ENCODE measurements around the gene ACADS.

The ACADS gene, protein sequence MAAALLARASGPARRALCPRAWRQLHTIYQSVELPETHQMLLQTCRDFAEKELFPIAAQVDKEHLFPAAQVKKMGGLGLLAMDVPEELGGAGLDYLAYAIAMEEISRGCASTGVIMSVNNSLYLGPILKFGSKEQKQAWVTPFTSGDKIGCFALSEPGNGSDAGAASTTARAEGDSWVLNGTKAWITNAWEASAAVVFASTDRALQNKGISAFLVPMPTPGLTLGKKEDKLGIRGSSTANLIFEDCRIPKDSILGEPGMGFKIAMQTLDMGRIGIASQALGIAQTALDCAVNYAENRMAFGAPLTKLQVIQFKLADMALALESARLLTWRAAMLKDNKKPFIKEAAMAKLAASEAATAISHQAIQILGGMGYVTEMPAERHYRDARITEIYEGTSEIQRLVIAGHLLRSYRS

DNA sequence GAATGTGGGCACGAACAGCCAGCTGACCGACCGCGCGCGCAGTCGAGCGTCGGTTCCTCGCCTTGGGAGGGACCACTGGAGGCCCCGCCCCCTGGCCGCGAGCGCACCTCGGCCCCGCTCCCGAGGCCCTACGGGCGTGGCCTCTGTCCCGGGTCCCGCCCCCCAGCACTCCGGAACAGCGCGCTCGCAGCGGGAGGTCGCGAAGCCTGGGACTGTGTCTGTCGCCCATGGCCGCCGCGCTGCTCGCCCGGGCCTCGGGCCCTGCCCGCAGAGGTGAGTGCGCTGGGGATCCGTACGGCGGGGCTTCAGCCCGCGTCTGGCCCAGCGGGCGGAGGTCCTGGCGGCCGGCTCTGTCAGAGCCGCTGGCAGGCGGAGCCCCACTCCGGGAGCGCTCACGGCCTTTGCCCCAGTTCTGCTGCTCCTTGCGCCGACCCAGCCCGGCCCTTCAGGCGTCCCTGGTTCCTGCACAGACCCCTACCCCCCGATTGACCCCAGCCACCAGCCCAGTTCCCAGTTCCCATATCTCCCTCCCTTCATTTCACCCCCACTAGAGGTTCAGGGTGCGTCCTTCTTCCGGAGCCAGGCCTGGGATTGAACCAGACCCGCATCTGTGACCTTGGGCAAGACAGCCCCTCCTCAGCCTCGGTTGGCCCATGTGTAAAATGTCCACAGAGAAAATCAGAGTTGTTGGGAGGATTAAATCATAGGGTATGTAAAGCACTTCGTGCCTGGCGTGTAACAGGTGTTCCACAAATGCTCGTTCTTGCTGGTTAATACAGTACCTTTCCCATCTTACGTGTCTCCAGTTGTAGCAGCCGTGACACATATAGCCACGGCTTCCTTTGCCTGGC, at the start of gene ACADS:
ACADS (plus strand) TSS at position 168 of the 851 bp plus-strand sequence; CDS start at position 228, 60 bp downstream.
- no peak for FAIRE-seq

DNA sequence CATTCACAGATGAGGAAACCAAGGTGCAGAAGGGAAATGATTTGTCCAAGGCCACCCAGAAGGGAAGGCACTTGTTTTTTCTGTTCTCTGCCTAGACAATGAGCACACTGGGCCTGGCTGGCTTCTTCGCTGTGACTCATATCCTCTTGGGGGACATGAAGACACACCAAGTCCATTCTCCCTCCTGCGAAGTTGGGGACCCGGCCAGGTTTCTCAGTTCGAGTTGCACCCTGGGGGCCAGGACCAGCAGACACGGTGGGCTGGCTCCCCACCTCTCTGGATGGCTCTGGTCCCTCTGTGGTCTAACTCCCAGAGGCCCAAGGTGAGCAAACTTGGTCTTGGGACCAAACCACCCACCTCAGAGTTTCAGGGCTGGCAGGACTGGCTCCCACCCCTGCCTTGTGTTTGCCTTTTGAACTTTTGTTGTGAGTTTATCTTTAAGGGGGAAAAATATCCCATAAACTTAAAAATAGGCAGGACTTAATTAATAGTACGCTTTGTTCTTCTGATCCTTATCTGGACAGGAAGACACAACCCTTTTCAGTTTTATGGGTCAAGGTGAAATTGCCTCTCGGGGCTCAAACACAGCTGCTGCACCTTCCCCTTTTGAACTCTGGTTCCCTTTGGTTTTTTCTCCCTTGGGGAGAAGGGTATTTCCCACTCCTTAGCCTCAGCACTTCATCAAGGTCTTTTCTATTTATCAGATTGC, 47.7 kb upstream of the ACADS start:
- no peak for FAIRE-seq

DNA sequence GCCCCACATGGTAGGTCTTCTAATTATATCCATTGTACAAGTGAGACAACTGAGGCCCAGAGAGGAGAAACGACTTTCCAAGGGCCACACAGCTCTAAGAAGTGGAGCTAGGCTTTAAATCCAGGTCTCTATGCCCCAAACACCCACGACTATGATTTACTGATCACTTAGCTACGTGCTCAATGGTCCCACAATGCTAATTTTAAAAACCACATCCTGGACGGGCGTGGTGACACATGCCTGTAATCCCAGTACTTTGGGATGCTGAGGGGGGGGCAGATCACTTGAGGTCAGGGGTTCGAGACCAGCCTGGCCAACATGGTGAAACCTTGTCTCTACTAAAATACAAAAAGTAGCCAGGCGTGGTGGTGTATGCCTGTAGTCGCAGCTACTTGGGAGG, 47.1 kb upstream of the ACADS start:
- no peak for FAIRE-seq

DNA sequence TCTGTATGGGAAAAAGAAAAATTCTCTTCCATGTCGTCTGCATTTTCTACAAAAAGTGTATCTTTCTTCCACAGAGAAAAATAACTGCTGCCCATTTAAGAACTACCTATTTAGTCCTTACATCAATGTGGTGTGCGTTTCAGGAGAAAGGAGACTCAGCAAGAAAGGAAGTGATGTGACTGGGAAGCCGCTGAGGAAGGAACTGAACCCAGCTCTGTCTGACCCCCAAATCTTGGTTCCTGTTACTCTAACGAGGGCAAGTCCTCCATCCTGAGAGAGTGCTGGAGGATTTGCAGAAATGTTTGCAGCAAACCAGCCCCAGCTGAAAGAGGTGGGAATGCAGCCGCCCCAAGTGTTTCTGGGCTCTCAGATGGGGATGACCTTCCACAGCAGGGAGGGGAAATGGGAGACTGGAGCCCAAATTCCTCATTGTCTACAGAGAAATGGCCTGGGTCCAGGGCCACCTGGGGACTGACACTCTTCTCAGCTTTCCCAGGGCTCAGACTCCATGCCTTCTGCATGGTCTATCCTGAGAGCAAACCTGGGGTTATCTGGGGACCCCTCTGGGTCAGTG, 45.4 kb upstream of the ACADS start:
- FAIRE-seq = no peak

DNA sequence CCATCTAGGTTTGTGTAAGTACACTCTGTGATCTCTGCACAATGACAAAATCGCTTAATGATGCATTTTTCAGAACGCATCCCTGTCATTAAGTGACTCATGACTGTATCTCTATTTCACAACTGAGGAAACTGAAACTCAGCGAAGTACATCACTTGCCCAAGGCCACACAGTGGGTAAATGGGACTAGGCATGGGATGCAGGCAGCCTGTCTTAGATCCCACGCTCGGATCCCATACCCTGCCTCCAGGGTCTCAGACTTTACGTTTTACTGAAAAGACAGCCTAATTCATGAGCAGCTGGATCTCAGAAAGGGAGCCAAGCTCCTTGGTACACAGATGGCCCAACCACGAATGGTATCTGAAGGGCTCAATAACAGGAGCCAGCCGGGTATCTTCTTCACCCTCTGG, 41.1 kb upstream of the ACADS start:
- no peak for FAIRE-seq

DNA sequence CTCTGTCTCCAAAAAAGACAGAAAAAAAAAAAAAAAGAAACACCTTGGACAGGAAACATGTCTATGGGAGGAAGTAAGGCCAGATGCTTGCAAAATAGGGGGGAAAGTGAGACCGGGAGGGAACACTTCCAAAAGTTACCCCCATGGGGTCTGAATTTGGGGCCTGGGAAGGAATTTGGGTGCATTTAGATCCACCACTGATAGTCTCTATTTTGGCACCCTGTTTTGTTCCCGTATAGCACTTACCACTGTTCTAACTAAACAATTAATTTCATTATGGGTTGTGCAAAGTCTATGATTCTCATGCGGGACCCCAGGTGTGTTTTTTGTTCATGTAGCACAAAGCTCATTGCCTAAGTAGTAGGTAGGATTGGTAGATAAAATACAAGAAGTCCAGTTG, 40.1 kb upstream of the ACADS start:
- no peak for FAIRE-seq

DNA sequence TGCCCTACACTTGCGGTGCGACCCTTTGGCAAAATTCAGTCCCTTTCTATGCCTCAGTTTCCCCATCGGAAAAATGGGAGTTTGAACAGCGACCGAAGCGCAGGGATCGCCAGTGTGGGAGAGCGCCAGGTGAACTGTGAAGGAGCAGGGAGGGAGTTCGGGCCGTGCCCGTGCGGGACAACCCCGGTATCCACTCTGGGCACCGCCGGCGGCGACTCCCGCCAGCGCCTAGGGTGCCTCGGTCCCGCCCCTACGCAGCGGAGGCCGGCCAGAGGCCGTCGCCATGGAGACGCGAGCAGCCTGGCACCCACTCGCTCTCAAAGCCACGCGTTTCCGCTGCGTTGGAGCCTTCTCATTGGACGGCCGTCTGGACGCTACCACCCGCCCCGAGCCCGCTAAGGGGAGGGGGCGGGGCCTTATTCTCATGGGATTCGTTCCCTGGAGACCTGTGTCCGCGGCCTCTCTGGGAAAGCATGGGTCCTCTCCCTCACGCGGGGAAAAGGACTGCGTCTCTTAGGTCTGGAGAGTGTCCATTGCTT, 39.4 kb upstream of the ACADS start:
- no peak for FAIRE-seq

DNA sequence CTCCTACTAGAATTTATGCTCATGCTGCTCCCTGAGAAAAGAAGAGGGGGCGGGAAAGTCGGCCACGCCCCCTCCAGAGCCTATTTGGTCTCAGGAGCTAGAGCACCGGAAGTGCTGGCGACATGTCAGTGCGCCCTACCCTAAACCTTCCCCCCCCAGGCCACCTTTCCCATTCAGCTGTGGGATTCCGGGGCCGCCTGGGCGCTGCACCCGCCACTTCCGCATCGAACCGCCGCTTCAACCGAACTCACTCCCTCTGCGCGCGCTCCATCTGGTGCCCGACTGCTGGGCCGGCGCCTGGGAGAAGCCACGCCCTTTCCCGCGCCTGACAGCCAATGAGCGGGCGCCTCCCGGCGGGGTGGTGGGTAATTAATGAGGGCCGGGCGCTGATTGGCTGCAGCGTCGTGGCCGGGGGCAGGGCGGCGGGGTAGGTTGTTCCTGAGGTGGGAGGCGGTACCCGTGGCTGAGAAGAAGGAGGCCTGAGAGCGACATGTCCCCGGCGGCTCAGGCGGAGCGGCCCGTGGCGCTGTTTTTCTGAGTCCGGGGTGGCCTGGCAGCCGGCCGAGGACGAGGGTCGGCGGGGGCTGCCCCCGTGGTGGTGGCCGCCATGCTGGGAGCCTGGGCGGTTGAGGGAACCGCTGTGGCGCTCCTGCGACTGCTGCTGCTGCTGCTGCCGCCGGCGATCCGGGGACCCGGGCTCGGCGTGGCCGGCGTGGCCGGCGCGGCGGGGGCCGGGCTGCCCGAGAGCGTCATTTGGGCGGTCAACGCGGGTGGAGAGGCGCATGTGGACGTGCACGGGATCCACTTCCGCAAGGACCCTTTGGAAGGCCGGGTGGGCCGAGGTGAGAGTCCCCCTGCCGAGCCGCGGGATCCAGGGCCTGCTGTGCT, 38.7 kb upstream of the ACADS start, which contains the start of gene MLEC:
MLEC (plus strand) TSS at position 460 of the 888 bp plus-strand sequence; CDS start at position 608, 148 bp downstream.
- no peak for FAIRE-seq

DNA sequence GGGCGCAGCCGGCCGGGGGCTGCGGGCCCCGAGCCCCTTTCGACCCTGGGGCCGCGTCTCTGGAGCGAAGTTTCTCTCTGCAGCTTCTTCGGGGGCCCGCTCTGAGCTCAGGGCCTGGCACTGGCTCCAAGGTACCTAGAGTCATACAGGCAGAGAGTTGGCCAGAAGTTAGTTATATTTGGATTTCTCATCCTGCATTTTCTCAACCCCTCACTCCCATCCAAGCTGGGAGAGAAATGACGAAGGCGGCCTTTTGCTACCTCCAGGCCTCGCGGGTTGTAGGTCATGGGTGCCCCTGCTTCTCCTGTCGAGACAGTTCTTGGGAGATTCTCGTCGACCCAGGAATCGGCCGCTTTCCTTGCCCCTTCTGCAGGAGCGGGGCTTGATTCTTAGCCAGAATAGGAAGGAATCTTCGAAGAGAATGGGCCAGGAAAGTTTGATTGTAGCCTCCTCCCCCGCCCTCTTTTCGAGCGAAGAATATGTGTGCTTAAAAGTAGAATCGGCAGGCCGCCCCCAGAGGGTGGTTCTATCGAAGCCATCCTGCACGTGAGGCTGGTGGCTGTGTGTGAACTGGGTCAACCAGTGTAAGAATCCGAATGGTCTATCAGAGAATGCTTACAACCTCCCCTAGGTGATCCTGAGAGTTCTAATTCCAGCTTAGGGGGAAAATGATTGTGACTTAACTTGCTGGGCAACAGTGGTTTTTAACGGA, 37.9 kb upstream of the ACADS start:
- no peak for FAIRE-seq

DNA sequence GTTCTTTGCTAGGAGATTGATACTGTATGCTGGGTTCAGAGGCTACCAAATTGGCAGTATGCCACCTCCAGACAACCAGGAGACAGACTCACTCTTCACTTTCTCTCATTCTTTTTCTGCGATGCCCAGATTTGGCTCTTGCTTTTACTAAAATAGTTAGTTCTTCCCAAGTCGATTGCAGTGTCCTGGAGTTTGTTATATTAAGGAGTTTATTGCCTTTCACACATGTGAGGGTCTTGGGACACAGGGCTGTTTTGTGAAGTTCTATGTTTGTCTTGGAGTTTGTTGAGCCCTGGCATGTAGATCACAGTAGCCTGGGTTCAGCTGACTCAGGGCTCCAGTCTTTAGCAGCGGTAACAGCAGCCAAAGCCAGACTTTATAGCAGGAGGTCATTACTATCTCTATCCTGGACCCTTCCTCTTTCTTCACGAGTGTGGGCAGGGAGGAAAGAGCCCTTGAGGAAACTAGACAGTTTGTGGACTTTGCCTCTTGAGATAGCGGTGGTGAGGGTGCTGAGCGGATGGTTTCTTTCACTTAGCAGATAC, 37.0 kb upstream of the ACADS start:
- no peak for FAIRE-seq

DNA sequence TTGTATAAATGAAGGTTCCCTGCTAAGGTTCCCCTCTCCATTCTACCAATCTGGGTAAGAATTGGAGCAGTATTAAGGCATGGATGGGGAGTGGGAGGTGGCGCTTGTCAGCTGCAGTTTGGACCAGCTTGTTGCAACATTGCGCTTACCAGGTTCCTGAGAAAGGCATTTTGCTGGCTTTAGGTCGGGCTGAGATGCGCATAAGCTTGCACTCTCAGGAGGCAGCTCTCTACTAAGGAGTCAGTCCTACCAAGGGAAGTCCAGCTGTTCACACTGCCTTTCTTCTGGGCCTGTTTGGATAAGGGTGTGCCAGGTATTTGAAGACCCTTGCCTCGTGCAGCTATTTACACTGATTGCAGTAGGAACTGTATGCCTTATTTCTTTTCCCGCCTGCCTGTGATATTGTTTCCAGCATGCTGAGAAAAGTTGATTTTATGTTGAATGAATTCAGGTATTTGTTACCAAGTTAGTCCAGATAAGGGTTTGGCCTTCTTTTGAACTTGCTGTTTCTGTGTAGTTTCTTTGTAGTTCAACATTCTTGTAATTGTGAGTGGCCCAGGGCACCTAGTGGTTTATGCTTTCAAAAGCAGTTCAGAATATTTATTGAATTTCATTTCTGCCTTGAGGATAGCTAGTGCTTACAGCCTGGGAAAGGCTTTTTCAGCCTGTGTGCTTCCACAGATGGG, 36.1 kb upstream of the ACADS start:
- FAIRE-seq = no peak

DNA sequence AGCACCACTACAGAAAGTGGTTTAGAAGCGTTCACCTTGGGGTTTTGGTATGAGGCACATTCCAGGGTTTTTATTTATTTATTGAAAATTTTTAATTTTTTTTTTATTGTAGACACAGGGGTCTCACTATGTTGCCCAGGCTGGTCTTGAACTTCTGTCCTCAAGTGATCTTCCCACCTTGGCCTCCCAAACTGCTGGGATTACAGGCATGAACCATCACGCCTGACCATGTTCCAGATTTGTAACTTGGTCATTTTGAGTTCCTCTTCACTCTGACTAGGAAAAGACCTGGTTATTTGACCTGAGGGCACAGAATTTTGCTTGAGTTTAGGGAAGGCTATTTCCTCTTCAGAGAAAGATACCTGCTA, 35.6 kb upstream of the ACADS start:
- FAIRE-seq = no peak

DNA sequence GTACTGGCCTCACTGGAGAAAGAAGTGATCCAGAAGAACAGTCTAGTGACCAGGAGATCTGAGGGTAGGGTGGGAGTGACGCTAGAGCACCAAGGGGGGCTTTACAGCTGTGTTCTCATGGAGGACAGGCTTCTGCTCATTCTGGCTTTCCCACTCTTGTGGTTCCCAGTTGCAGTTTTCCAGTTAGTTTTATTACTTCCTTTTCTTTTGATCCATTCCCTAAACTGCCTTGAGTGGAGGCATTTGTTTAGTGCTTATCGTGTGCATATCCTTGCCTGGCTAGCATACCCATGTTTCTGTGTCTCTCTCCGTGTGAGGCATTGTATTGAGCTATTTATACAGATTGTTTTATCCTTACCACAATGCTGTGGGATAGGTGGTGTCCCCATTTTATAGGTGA, 34.6 kb upstream of the ACADS start:
- FAIRE-seq = no peak

DNA sequence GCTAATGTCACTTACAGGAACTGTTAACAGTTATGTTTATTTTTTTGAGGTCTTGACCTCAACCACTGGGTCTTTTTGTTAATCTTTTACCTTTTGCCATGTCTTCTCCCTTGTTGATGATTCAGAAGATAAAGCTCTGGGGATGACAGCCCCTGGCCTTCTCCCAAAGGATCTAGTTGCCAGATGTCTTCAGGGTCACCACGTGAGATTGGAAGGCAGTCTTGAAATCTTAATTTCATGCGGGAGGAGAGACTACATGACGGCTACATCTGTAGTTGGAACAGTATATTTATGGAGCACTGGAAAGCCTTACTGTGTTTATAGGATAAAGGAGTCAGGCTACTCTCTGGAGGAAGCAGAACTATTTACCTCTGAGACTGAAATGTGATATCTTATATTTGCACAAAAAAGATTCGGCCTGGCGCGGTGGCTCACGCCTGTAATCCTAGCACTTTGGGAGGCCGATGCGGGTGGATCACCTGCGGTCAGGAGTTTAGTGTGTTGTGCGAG, 33.0 kb upstream of the ACADS start:
- FAIRE-seq = no peak

DNA sequence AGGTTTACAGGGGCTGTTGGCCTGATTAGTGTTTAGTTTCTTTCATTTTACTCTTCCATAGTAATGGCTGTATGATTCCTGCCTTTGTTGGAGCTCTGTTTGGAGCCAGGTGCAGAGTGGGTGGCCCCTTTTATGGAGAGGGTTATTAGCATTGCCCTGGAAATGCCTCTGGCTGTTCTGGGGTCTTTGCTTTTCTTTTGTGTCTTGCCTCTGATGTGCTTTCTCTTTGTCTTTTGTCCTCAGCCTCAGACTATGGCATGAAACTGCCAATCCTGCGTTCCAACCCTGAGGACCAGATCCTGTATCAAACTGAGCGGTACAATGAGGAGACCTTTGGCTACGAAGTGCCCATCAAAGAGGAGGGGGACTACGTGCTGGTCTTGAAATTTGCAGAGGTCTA, 31.8 kb upstream of the ACADS start:
- no peak for FAIRE-seq

DNA sequence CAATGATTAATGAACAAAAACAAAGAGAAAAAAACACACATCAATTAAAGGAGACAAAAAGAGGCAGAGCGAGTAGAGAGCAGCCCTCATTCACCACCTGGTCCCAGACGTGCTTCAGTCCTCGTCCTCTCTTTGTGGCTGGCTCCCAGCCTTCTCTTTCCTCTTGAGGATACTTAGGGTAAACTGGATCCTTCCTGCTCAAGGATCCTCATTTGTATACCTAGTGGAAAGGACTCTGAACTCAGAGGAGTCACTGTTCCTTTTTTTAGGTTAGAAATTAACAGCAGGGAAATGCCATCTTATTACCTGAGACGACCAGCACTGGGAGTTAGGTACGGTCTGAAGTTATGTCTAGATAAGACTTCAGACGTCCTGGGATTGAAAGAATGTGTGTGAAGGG, 29.0 kb upstream of the ACADS start:
- no peak for FAIRE-seq

DNA sequence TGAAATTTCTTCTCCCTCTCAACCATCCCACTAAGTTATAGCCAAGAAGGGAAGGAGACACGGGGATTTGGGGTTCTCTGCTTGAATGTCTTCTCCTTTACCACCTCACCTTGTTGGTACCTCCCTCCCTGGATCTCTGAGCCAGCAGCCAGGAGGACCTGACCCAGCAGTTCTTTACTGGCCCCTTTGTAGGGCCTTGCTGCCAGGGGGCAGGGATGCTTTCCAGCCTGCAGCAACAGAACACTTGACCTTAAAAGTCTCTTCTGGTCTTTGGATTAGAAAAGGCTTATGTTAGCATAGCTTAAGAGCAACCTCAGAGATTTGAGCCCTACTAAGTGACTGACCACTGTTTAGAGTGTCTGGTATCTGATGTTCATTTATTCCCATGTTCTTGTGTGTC, 28.3 kb upstream of the ACADS start:
- FAIRE-seq = no peak

DNA sequence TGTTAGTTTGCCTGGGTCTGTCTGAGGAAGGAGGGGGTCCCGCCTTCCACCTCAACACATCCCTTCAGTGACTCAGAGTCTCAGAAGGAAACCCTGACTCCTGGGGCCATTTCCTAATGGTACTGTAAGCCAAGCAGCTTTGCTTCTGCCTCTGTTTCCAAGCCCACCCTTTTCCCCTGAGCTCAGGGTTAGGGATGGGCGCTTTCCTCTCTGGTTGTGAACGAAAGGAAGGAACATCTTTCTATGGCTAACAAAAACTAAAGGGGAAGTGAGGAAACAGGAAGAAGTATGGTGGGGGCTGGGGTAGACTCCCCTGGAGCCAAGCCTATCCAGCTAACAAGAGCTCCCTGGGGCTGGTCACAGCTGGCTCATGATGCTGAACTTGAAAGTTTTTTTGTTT, 27.0 kb upstream of the ACADS start:
- FAIRE-seq = no peak

DNA sequence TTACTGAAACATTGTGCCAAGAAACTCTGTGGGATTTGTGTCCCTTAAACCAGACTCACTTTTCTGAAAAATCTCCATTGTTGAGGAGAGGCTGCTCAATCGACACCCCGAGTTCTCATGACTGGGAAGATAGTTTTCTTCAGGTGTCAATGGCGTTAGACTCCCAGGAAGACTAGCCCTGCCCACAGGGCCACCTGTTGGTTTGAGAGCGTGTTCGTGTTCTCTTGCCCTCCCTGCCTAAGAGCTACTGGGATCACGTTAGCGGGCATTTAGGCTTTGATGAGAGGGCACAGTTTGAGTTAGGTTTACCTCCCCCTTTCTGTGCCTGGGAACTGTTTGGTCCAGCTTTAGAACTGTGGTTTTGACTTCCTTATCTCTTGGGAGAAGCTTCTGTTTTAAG, 26.1 kb upstream of the ACADS start:
- no peak for FAIRE-seq

DNA sequence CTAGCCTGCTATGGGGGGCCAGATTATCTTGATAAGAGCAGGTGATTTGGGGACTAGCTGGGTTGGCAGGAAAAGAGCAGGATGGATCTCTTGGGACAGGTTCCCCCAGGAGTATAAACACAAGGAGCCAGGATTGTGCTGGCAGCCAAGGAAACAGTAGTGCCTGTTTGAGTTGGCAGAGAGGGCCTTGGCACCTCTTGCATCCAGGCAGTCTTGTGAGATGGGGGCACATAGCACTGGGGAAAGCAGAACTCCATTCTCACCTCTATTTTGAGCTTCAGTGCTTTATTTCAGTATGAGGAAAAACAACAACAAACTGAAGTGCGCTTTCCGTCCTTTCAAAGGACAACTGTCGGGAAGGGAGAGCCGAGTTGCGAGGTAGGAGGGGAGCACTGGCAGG, 24.7 kb upstream of the ACADS start:
- no peak for FAIRE-seq

All from colon (tissue), 2 donors.